Progenitor cell of endocrine pancreas (in vitro differentiated cells): ENCODE measurements around the gene TRPM3. TPM values are rescaled to one million over a fixed set of nuclear protein-coding genes. Genes with fewer than 3 reads are reported as not detected.
"Not testable (repeated sequence)": the region's sequence is repeated elsewhere in the genome, so short reads cannot be mapped to it uniquely, and the experiment has no call there.

ENCODE experiments used
- DNase-seq: peaks from one replicate; pipeline ENCODE4 v3.0.0; 2021; ENCODE audit warnings: low spot score; ENCODE audit not compliant: unreplicated experiment
- H3K27ac Mint-ChIP-seq: 2 replicates; pipeline ENCODE4 v1.8.0; 2021; ENCODE audit warnings: mild to moderate bottlenecking, moderate library complexity, mixed read lengths
- H3K27me3 Mint-ChIP-seq: 2 replicates; pipeline ENCODE4 v1.8.0; 2021; ENCODE audit warnings: mixed read lengths
- H3K36me3 Mint-ChIP-seq: 2 replicates; pipeline ENCODE4 v1.8.0; 2022; ENCODE audit warnings: mixed read lengths; ENCODE audit not compliant: insufficient read depth
- H3K4me1 Mint-ChIP-seq: 2 replicates; pipeline ENCODE4 v1.8.0; 2021; ENCODE audit warnings: low read depth, mixed read lengths
- H3K4me3 Mint-ChIP-seq: 2 replicates; pipeline ENCODE4 v1.8.0; 2021; ENCODE audit warnings: low read depth, mild to moderate bottlenecking, moderate library complexity, mixed read lengths
- H3K9me3 Mint-ChIP-seq: 2 replicates; pipeline ENCODE4 v1.8.0; 2021; ENCODE audit warnings: low read depth, mixed read lengths
- CTCF ChIP-seq: fragments of 200-600 bp; sonication (generic); IDR thresholded peaks from one replicate; pipeline ENCODE4 v1.5.0; 2021; ENCODE audit warnings: antibody characterized with exemption, mild to moderate bottlenecking; ENCODE audit not compliant: unreplicated experiment
- total RNA-seq: library from RNA; stranded (reverse); gene quantifications from 2 replicates; pipeline ENCODE4 v1.2.1, GENCODE V29; 2021

The TRPM3 gene
- total RNA-seq, 1 donor from 2014 or later: 1.6 TPM

- TF ChIP-seq CTCF: peak; percentile 79
- no peak for DNase-seq
- no peaks in the 10 kb centered on the region for H3K36me3 Mint-ChIP-seq
- no peaks in the 10 kb centered on the region for H3K4me1 Mint-ChIP-seq
- peak overlapping the region; percentile 30 for H3K4me3 Mint-ChIP-seq
- H3K27me3 Mint-ChIP-seq: no peaks in the 10 kb centered on the region
- H3K9me3 Mint-ChIP-seq: no peaks in the 10 kb centered on the region
- no peak overlapping the region for H3K27ac Mint-ChIP-seq
Observed at GRCh38 chr9:70639853-70640814, 481.3 kb downstream of the TRPM3 start.

- H3K9me3 Mint-ChIP-seq: no peaks in the 10 kb centered on the region
- H3K27me3 Mint-ChIP-seq: no peaks in the 10 kb centered on the region
- no peaks in the 10 kb centered on the region for H3K36me3 Mint-ChIP-seq
- no peak for DNase-seq
- no peaks in the 10 kb centered on the region for H3K4me1 Mint-ChIP-seq
- TF ChIP-seq CTCF: no peak
- H3K4me3 Mint-ChIP-seq: no peak overlapping the region
- no peak overlapping the region for H3K27ac Mint-ChIP-seq
Observed at GRCh38 chr9:70635790-70636189, 485.6 kb downstream of the TRPM3 start.

- TF ChIP-seq CTCF: no peak
Observed at GRCh38 chr9:70634696-70635095, 486.7 kb downstream of the TRPM3 start.

GRCh38 chr9:70630971-70631370 lies 490.4 kb downstream of the TRPM3 start:
- no peak overlapping the region for H3K4me3 Mint-ChIP-seq
- no peaks in the 10 kb centered on the region for H3K36me3 Mint-ChIP-seq
- no peaks in the 10 kb centered on the region for H3K9me3 Mint-ChIP-seq
- H3K27me3 Mint-ChIP-seq: no peaks in the 10 kb centered on the region
- DNase-seq: no peak
- TF ChIP-seq CTCF: no peak
- H3K27ac Mint-ChIP-seq: no peak overlapping the region
- H3K4me1 Mint-ChIP-seq: no peaks in the 10 kb centered on the region

More at GRCh38 chr9:70634696-70635095, 486.7 kb downstream of the TRPM3 start:
- no peaks in the 10 kb centered on the region for H3K4me1 Mint-ChIP-seq
- no peak overlapping the region for H3K4me3 Mint-ChIP-seq
- no peaks in the 10 kb centered on the region for H3K9me3 Mint-ChIP-seq
- no peak for DNase-seq
- H3K27ac Mint-ChIP-seq: no peak overlapping the region
- H3K36me3 Mint-ChIP-seq: no peaks in the 10 kb centered on the region
- H3K27me3 Mint-ChIP-seq: no peaks in the 10 kb centered on the region

GRCh38 chr9:70629080-70629685 lies 492.2 kb downstream of the TRPM3 start:
- not testable (repeated sequence) for H3K9me3 Mint-ChIP-seq, H3K27ac Mint-ChIP-seq, H3K27me3 Mint-ChIP-seq, DNase-seq, H3K4me1 Mint-ChIP-seq, H3K36me3 Mint-ChIP-seq, H3K4me3 Mint-ChIP-seq
- TF ChIP-seq CTCF: peak; percentile 34
